Kidney (tissue), 14 donors: ENCODE results near the gene UGT2A2. TPM values are rescaled to one million over a fixed set of nuclear protein-coding genes. Genes with fewer than 3 reads are reported as not detected.
A peak's percentile ranks its signal among the peaks of the same experiment; 100 is the strongest.

Experiments used
- DNase-seq, 5 donors: peaks; one replicate each; pipeline ENCODE4 v3.0.0-alpha.2; 2013 to 2020
- FAIRE-seq: peaks from 2 replicates; lab custom pipeline; 2012; peaks lifted over from hg19 to GRCh38; lab: Jason Lieb, UNC
- H3K27ac ChIP-seq, 2 donors: one replicate each; pipeline ENCODE4 v1.7.0; 2013; ENCODE audit warnings: low read depth in 2 of 2, low read length in 2 of 2, inconsistent platforms in 1 of 2
- H3K27me3 ChIP-seq: one replicate; pipeline ENCODE4 v1.7.1; 2013; ENCODE audit warnings: low read length, inconsistent platforms; ENCODE audit not compliant: control insufficient read depth, insufficient read depth
- H3K36me3 ChIP-seq, 3 donors: one replicate each; pipeline versions ENCODE4 v1.7.0 to v1.7.1; 2013; ENCODE audit warnings: low read length in 3 of 3, control low read depth in 1 of 3, inconsistent platforms in 1 of 3; ENCODE audit not compliant: insufficient read depth in 3 of 3, control insufficient read depth in 2 of 3
- H3K4me1 ChIP-seq, 3 donors: one replicate each; pipeline versions ENCODE4 v1.7.0 to v1.7.1; 2013; ENCODE audit warnings: low read length in 3 of 3, inconsistent platforms in 1 of 3, low read depth in 1 of 3; ENCODE audit not compliant: control insufficient read depth in 2 of 3, insufficient read depth in 2 of 3
- H3K4me3 ChIP-seq, 3 donors: one replicate each; pipeline versions ENCODE4 v1.7.0 to v1.8.1; 2013; ENCODE audit warnings: low read length in 3 of 3, control low read depth in 1 of 3, inconsistent platforms in 1 of 3
- H3K9ac ChIP-seq, 3 donors: one replicate each; pipeline versions ENCODE4 v1.7.0 to v1.7.1; 2013; ENCODE audit warnings: low read length in 3 of 3, control low read depth in 1 of 3, inconsistent platforms in 1 of 3
- H3K9me3 ChIP-seq, 3 donors: one replicate each; pipeline versions ENCODE4 v1.7.0 to v1.7.1; 2013; ENCODE audit warnings: low read length in 3 of 3, control low read depth in 1 of 3, inconsistent platforms in 1 of 3; ENCODE audit not compliant: control insufficient read depth in 2 of 3, insufficient read depth in 1 of 3
- CTCF ChIP-seq: IDR thresholded peaks from 3 replicates; pipeline ENCODE4 v1.5.1; 2012; ENCODE audit warnings: mild to moderate bottlenecking, moderate library complexity, borderline replicate concordance; ENCODE audit not compliant: insufficient read depth; ENCODE audit errors: extremely low read depth
- intact Hi-C: fragments of 100-400 bp; cut with DNase I; formaldehyde crosslinking; loops from one replicate; pipeline ENCODE4 v1.11.1; 2022
- polyA plus RNA-seq: library from polyadenylated mRNA; stranded (reverse); fragments of 350-450 nt; fragmentation: Illumina TruSeq; extraction: RNeasy Lipid Tissue Mini Kit (QIAGEN cat#74804); gene quantifications from one replicate; pipeline ENCODE4 v1.2.3, GENCODE V29; 2014; ENCODE audit warnings: low read depth, low replicate concordance; ENCODE audit not compliant: insufficient read depth
- total RNA-seq: library from RNA; stranded (reverse); fragmentation: NEBNext Ultra II Directional; extraction: Animal tissue kit (Norgen Biotek cat#: 25700); gene quantifications from one replicate; pipeline ENCODE4 v1.2.1, GENCODE V29; 2021
- donor health status: control.
- donor health status: control.
- donor health status: control.
- donor health status: control.
- donor health status: control.
- donor health status: DM: yes; HTN: yes; CAD: no.
- donor health status: Normal renal cell carcinoma (clear cell type).

UGT2A2 gene
- total and polyA plus RNA-seq, 2 donors from 2014 or later, result not detected

GRCh38 chr4:69594382-69594781 lies 45.1 kb downstream of the UGT2A2 start:
- Histone ChIP-seq H3K9ac (no peak overlapping the region), H3K36me3 (no peaks in the 10 kb centered on the region), H3K27me3 (no peaks in the 10 kb centered on the region), H3K9me3 (no peaks in the 10 kb centered on the region), H3K4me1 (no peaks in the 10 kb centered on the region), H3K27ac (no peak overlapping the region), H3K4me3 (no peak overlapping the region)
- intact Hi-C loops, result no loop called here
- DNase-seq, result peak in 1 of 5 donors; percentile 0
- no peak for FAIRE-seq
- TF ChIP-seq CTCF, result no peak

- no peak overlapping the region for H3K4me3 ChIP-seq
- FAIRE-seq (no peak), DNase-seq (no peak)
- no peak overlapping the region for H3K9ac ChIP-seq
- no peak for TF ChIP-seq CTCF
- H3K4me1 ChIP-seq, result no peaks in the 10 kb centered on the region
- intact Hi-C loops, result no loop called here
- no peaks in the 10 kb centered on the region for H3K9me3 ChIP-seq
- H3K27ac ChIP-seq, result no peak overlapping the region
- H3K27me3 ChIP-seq, result no peaks in the 10 kb centered on the region
- H3K36me3 ChIP-seq, result no peaks in the 10 kb centered on the region
Observed at GRCh38 chr4:69591364-69591763, 48.1 kb downstream of the UGT2A2 start.

- no peaks in the 10 kb centered on the region for H3K4me1 ChIP-seq
- no peak overlapping the region for H3K9ac ChIP-seq
- TF ChIP-seq CTCF, result no peak
- H3K27me3 ChIP-seq, result no peaks in the 10 kb centered on the region
- DNase-seq (no peak), FAIRE-seq (no peak)
- no peaks in the 10 kb centered on the region for H3K36me3 ChIP-seq
- H3K9me3 ChIP-seq, result no peaks in the 10 kb centered on the region
- no peak overlapping the region for H3K4me3 ChIP-seq
- H3K27ac ChIP-seq, result no peak overlapping the region
- intact Hi-C loops, result no loop called here
Observed at GRCh38 chr4:69589884-69590283, 49.6 kb downstream of the UGT2A2 start.

- TF ChIP-seq CTCF, result no peak
- intact Hi-C loops, result no loop called here
- Histone ChIP-seq H3K27me3 (no peaks in the 10 kb centered on the region), H3K36me3 (no peaks in the 10 kb centered on the region), H3K27ac (no peak overlapping the region), H3K4me1 (no peaks in the 10 kb centered on the region), H3K9ac (no peak overlapping the region), H3K4me3 (no peak overlapping the region), H3K9me3 (no peaks in the 10 kb centered on the region)
- no peak for DNase-seq
- no peak for FAIRE-seq
Observed at GRCh38 chr4:69584135-69584534, 55.3 kb downstream of the UGT2A2 start.
